MM.1S (cell line): ENCODE measurements around the gene PLXNA4.

ENCODE experiments used
- DNase-seq: peaks from one replicate; pipeline ENCODE4 v3.0.0-alpha.2; 2015
- H2AFZ ChIP-seq: fragments of 300-600 bp; sonication (generic); 2 replicates; pipeline ENCODE4 v1.6.0; 2016; ENCODE audit warnings: antibody characterized with exemption, low read length
- H3F3A ChIP-seq: fragments of 300-600 bp; sonication (generic); 2 replicates; pipeline ENCODE4 v1.6.1; 2016; ENCODE audit warnings: mild to moderate bottlenecking, antibody characterized with exemption, low read length, moderate library complexity, mixed read lengths; ENCODE audit not compliant: insufficient read depth
- H3K27ac ChIP-seq: fragments of 300-600 bp; sonication (generic); 2 replicates; pipeline ENCODE4 v1.5.1; 2016; ENCODE audit warnings: mild to moderate bottlenecking, low read length
- H3K27me3 ChIP-seq: fragments of 300-600 bp; sonication (generic); replicated peaks from 2 replicates; pipeline ENCODE4 v1.6.0; 2016; ENCODE audit warnings: low read length; ENCODE audit not compliant: insufficient read depth
- H3K36me3 ChIP-seq: fragments of 300-600 bp; sonication (generic); replicated peaks from 2 replicates; pipeline ENCODE4 v1.6.1; 2016; ENCODE audit warnings: mild to moderate bottlenecking, low read length, mixed read lengths; ENCODE audit not compliant: insufficient read depth
- H3K4me1 ChIP-seq: fragments of 300-600 bp; sonication (generic); 2 replicates; pipeline ENCODE4 v1.6.1; 2016; ENCODE audit warnings: low read length, mixed read lengths
- H3K4me2 ChIP-seq: fragments of 300-600 bp; sonication (generic); 2 replicates; pipeline ENCODE4 v1.6.0; 2016; ENCODE audit warnings: low read depth, low read length
- H3K4me3 ChIP-seq: fragments of 300-600 bp; sonication (generic); 2 replicates; pipeline ENCODE4 v1.5.1; 2016; ENCODE audit warnings: low read length, mixed read lengths
- H3K79me2 ChIP-seq: fragments of 300-600 bp; sonication (generic); 2 replicates; pipeline ENCODE4 v1.6.1; 2016; ENCODE audit warnings: mixed run types, low read length, mixed read lengths
- H3K9ac ChIP-seq: fragments of 300-600 bp; sonication (generic); 2 replicates; pipeline ENCODE4 v1.6.1; 2016; ENCODE audit warnings: low read length, mixed read lengths
- H3K9me2 ChIP-seq: fragments of 300-600 bp; sonication (generic); replicated peaks from 2 replicates; pipeline ENCODE4 v1.6.1; 2016; ENCODE audit warnings: mild to moderate bottlenecking, low read length, mixed read lengths; ENCODE audit not compliant: insufficient read depth
- H3K9me3 ChIP-seq: fragments of 300-600 bp; sonication (generic); replicated peaks from 2 replicates; pipeline ENCODE4 v1.6.1; 2016; ENCODE audit warnings: mild to moderate bottlenecking, low read length, mixed read lengths; ENCODE audit not compliant: insufficient read depth
- H4K20me1 ChIP-seq: fragments of 300-600 bp; sonication (generic); 2 replicates; pipeline ENCODE4 v1.6.1; 2016; ENCODE audit warnings: mild to moderate bottlenecking, low read length, moderate library complexity, mixed read lengths; ENCODE audit not compliant: insufficient read depth
- CTCF ChIP-seq: fragments of 300-600 bp; sonication (generic); IDR thresholded peaks from 2 replicates; pipeline ENCODE4 v1.5.1; 2016; ENCODE audit warnings: antibody characterized with exemption, low read length, mixed read lengths
- EZH2 ChIP-seq: fragments of 300-600 bp; sonication (generic); optimal IDR thresholded peaks from 2 replicates; pipeline ENCODE3; 2017; ENCODE audit warnings: low read depth, mild to moderate bottlenecking, antibody characterized with exemption, low read length, mixed read lengths
- EZH2phosphoT487 ChIP-seq: fragments of 300-600 bp; sonication (generic); IDR thresholded peaks from 2 replicates; pipeline ENCODE4 v1.6.1; 2018; ENCODE audit warnings: antibody characterized with exemption, low read length

PLXNA4 gene

GRCh38 chr7:132424277-132424676 is 152.0 kb downstream of the PLXNA4 start:
- Histone ChIP-seq H3F3A (no peaks in the 10 kb centered on the region), H3K4me2 (no peak overlapping the region), H3K9me2 (no peaks in the 10 kb centered on the region), H3K9me3 (no peaks in the 10 kb centered on the region), H3K9ac (no peak overlapping the region), H3K36me3 (no peaks in the 10 kb centered on the region), H2AFZ (no peak overlapping the region), H3K4me1 (no peaks in the 10 kb centered on the region), H3K4me3 (no peak overlapping the region), H3K27me3 (no peaks in the 10 kb centered on the region), H3K27ac (no peak overlapping the region), H3K79me2 (no peaks in the 10 kb centered on the region), H4K20me1 (no peaks in the 10 kb centered on the region)
- DNase-seq, result no peak
- TF ChIP-seq EZH2phosphoT487, result no peak
- TF ChIP-seq EZH2, result no peak
- no peak for TF ChIP-seq CTCF

DNA sequence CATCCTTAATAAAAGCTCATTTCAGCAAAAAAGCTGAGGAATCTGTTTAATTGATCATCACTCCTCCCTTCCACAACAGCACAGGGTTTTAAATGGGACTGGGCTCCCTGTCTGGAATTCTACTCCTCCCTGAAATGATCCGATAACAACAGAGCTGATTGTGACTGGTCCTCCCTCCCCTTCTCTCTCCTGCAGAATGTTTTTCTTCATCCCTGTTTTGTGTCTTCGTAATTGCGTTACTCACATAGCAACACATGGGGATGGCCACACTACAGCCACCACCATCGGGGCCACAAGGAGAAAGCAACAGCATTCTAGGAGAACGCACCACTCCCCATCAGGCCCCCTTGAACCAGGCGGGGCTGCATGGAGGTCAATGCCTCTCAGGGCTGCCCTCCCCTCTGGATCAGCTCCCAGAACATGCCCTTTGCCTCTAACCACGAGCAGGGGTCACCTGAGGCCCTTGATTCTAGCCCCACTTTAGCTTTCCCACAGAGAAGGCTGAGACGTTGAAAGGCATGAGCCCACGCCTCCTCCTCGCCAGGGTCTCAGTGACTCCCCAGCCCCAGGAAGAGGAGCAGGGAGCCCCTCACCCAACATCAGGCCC is 152.6 kb downstream of the PLXNA4 start:
- Histone ChIP-seq H3K27ac (no peak overlapping the region), H3K4me3 (no peak overlapping the region), H4K20me1 (no peaks in the 10 kb centered on the region), H3K9me3 (no peaks in the 10 kb centered on the region), H3K9me2 (no peaks in the 10 kb centered on the region), H3K36me3 (no peaks in the 10 kb centered on the region), H3K9ac (no peak overlapping the region), H3K79me2 (no peaks in the 10 kb centered on the region), H3K27me3 (no peaks in the 10 kb centered on the region), H3K4me1 (no peaks in the 10 kb centered on the region), H2AFZ (no peak overlapping the region), H3F3A (no peaks in the 10 kb centered on the region), H3K4me2 (no peak overlapping the region)
- DNase-seq, result no peak
- no peak for TF ChIP-seq EZH2
- TF ChIP-seq EZH2phosphoT487, result no peak
- no peak for TF ChIP-seq CTCF

DNA sequence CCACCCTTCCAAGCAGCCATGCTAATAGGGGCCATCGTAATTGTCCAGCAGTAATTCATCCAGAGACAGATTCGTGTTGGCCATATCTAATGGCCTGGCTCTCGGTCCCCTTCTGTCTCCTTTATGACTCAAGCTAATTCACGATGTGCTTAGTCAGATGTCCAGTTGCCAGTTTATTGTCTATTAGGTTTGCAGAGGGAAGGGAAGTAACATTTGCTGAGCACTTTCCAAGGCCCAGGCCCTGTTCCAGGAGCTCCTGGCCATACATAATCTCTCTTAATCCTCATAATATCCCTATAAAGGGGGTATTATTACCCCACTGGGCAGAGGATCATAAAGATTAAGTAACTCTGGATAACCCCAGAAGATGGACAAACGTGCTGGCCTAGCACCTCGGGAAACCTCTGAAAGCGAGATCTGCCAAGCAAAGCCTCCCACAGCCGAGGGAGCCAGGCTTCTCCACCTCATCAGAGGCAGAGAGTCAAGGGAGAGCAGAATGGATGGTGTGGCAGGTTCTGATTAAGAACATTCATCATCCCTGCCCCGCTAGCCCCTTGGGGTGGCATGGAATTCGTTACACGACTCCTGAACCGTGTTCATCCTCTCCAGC is 153.7 kb downstream of the PLXNA4 start:
- H2AFZ ChIP-seq, result no peak overlapping the region
- H3K27ac ChIP-seq, result no peak overlapping the region
- no peaks in the 10 kb centered on the region for H3K9me2 ChIP-seq
- no peaks in the 10 kb centered on the region for H3K9me3 ChIP-seq
- H3K27me3 ChIP-seq, result no peaks in the 10 kb centered on the region
- TF ChIP-seq CTCF, result no peak
- no peak for TF ChIP-seq EZH2phosphoT487
- TF ChIP-seq EZH2, result no peak
- no peak overlapping the region for H3K9ac ChIP-seq
- H3K4me2 ChIP-seq, result no peak overlapping the region
- no peaks in the 10 kb centered on the region for H3K79me2 ChIP-seq
- H4K20me1 ChIP-seq, result no peaks in the 10 kb centered on the region
- no peak overlapping the region for H3K4me3 ChIP-seq
- H3K36me3 ChIP-seq, result no peaks in the 10 kb centered on the region
- H3F3A ChIP-seq, result no peaks in the 10 kb centered on the region
- DNase-seq, result no peak
- H3K4me1 ChIP-seq, result no peaks in the 10 kb centered on the region
